GM19035 (cell line): ENCODE data around the gene OR7D2.
"Not testable (repeated sequence)": the region's sequence is repeated elsewhere in the genome, so short reads cannot be mapped to it uniquely, and the experiment has no call there.

Experiments
- ATAC-seq: cut with Tn5 transposase; IDR thresholded peaks from one replicate; pipeline ENCODE4 v1.9.1; 2021; ENCODE audit not compliant: unreplicated experiment

OR7D2 gene

GRCh38 chr19:9198044-9198443 lies 19.3 kb downstream of the OR7D2 start:
- not testable (repeated sequence) for ATAC-seq

GRCh38 chr19:9205501-9206113 lies 26.8 kb downstream of the OR7D2 start:
- ATAC-seq: no peak

- ATAC-seq: no peak
Measured at GRCh38 chr19:9219489-9219888, 40.7 kb downstream of the OR7D2 start, which contains the start of gene OR7D4. TSS of gene OR7D4 (minus strand) at chr19:9219589. CDS start at chr19:9214837, 4,752 bp downstream.
